Osteoblast (primary cell): ENCODE results near the gene MYOM3. TPM values are rescaled to one million over a fixed set of nuclear protein-coding genes. Genes with fewer than 3 reads are reported as not detected.

Experiments used
- DNase-seq: peaks from one replicate; pipeline ENCODE4 v3.0.0; 2011; ENCODE audit warnings: low spot score, mixed read lengths; ENCODE audit not compliant: insufficient read length; ENCODE audit errors: missing footprints
- H2AFZ ChIP-seq: 2 replicates; pipeline ENCODE4 v1.6.0; 2011; ENCODE audit warnings: mild to moderate bottlenecking, low read length
- H3K27ac ChIP-seq: 2 replicates; pipeline ENCODE4 v1.5.1; 2011; ENCODE audit warnings: mild to moderate bottlenecking, low read depth, low read length, moderate library complexity
- H3K27me3 ChIP-seq: 2 replicates; pipeline ENCODE4 v1.6.0; 2012; ENCODE audit warnings: mild to moderate bottlenecking, control low read depth, inconsistent platforms, low read length, moderate library complexity; ENCODE audit not compliant: insufficient read depth
- H3K36me3 ChIP-seq: 2 replicates; pipeline ENCODE4 v1.5.1; 2011; ENCODE audit warnings: mild to moderate bottlenecking, low read length, control low read depth, moderate library complexity; ENCODE audit not compliant: insufficient read depth
- H3K4me1 ChIP-seq: 2 replicates; pipeline ENCODE4 v1.5.1; 2011; ENCODE audit warnings: mild to moderate bottlenecking, low read length, control low read depth, moderate library complexity; ENCODE audit not compliant: insufficient read depth
- H3K4me2 ChIP-seq: 2 replicates; pipeline ENCODE4 v1.6.0; 2011; ENCODE audit warnings: mild to moderate bottlenecking, low read length; ENCODE audit not compliant: insufficient read depth
- H3K4me3 ChIP-seq: fragments of 200-600 bp; sonication (generic); 3 replicates; pipeline ENCODE4 v1.5.1; 2012; ENCODE audit warnings: mild to moderate bottlenecking, low read length, inconsistent platforms; ENCODE audit not compliant: insufficient read depth
- H3K79me2 ChIP-seq: 2 replicates; pipeline ENCODE4 v1.6.0; 2012; ENCODE audit warnings: mild to moderate bottlenecking, low read length, control low read depth, inconsistent platforms; ENCODE audit not compliant: insufficient read depth
- H3K9me3 ChIP-seq: 2 replicates; pipeline ENCODE4 v1.5.1; 2011; ENCODE audit warnings: low read depth, low read length, control low read depth
- H4K20me1 ChIP-seq: 2 replicates; pipeline ENCODE4 v1.6.0; 2012; ENCODE audit warnings: mild to moderate bottlenecking, low read length, control low read depth; ENCODE audit not compliant: insufficient read depth
- CTCF ChIP-seq: IDR thresholded peaks from 2 replicates; pipeline ENCODE4 v1.5.1; 2011; ENCODE audit warnings: mild to moderate bottlenecking, low read depth, low read length, moderate library complexity; ENCODE audit errors: extremely low read depth
- total RNA-seq: library from RNA; depleted of rRNA; stranded (reverse); fragments of >200 nt; gene quantifications from 2 replicates; pipeline ENCODE4 v1.2.3, GENCODE V29; 2012

MYOM3 gene
- total RNA-seq, 1 donor = under 0.01 TPM

DNA sequence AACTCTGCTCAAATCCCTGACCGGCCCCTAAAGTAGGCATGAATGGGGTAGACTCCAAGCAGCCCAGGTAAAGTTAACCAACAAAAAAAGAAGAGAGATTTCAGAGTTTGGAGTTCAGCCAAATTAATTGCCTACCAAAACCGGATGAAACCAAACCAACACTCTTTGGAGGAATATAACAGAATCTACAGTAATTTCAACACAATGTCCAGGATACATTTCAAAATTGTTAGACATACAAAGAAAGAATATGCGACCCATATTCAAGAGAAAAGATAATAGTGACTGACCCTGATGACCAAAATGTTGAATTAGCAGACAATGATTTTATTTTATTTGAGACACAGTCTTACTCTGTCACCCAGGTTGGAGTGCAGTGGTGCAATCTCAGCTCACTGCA lies 18.4 kb upstream of the MYOM3 start:
- no peak for TF ChIP-seq CTCF
- no peak overlapping the region for H2AFZ ChIP-seq
- H4K20me1 ChIP-seq = no peaks in the 10 kb centered on the region
- H3K27me3 ChIP-seq = no peaks in the 10 kb centered on the region
- no peaks in the 10 kb centered on the region for H3K79me2 ChIP-seq
- H3K4me1 ChIP-seq = peaks cover 3% of the 10 kb centered on the region
- no peak for DNase-seq
- no peaks in the 10 kb centered on the region for H3K36me3 ChIP-seq
- H3K4me2 ChIP-seq = no peak overlapping the region
- no peaks in the 10 kb centered on the region for H3K9me3 ChIP-seq
- H3K4me3 ChIP-seq = no peak overlapping the region
- no peak overlapping the region for H3K27ac ChIP-seq

GRCh38 chr1:24127801-24128363 lies 15.9 kb upstream of the MYOM3 start:
- H3K4me2 ChIP-seq = no peak overlapping the region
- no peak overlapping the region for H3K4me3 ChIP-seq
- no peak overlapping the region for H2AFZ ChIP-seq
- no peaks in the 10 kb centered on the region for H4K20me1 ChIP-seq
- H3K79me2 ChIP-seq = no peaks in the 10 kb centered on the region
- H3K27me3 ChIP-seq = no peaks in the 10 kb centered on the region
- no peak for DNase-seq
- no peak overlapping the region for H3K27ac ChIP-seq
- no peak for TF ChIP-seq CTCF
- no peaks in the 10 kb centered on the region for H3K36me3 ChIP-seq
- H3K9me3 ChIP-seq = no peaks in the 10 kb centered on the region
- H3K4me1 ChIP-seq = peaks cover 3% of the 10 kb centered on the region

DNA sequence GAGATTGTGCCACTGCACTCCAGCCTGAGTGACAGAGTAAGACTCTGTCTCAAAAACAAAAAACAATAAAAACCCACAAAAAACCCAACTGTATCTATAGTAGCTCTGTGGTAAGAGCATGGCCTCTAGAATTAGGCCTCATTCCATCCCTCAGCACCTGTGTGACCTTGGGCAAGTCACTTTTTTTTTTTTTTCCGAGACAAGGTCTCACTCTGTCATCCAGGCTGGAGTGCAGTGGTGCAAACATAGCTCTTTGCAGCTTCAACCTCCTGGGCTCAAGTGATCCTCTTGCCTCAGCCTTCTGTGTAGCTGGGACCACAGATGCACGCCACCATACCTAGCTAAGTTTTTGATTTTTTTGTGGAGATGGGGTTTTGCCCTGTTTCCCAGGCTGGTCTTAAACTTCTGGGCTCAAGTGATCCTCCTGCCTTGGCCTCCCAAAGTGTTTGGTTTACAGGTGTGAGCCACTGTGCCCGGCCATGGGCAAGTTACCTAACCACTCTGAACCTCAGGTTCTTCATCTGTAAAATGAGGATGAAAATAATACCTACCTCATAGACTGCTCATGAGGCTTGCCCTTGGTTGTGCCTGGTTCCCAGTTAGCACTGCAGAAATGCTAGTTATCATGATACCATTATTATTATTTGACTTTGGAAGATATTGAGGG lies 15.3 kb upstream of the MYOM3 start:
- H3K9me3 ChIP-seq = no peaks in the 10 kb centered on the region
- TF ChIP-seq CTCF = no peak
- H3K36me3 ChIP-seq = no peaks in the 10 kb centered on the region
- no peak for DNase-seq
- no peak overlapping the region for H3K27ac ChIP-seq
- no peaks in the 10 kb centered on the region for H3K79me2 ChIP-seq
- H3K27me3 ChIP-seq = no peaks in the 10 kb centered on the region
- H3K4me2 ChIP-seq = no peak overlapping the region
- peaks cover 3% of the 10 kb centered on the region for H3K4me1 ChIP-seq
- no peaks in the 10 kb centered on the region for H4K20me1 ChIP-seq
- H3K4me3 ChIP-seq = no peak overlapping the region
- H2AFZ ChIP-seq = no peak overlapping the region

- Histone ChIP-seq H3K36me3 (no peaks in the 10 kb centered on the region), H3K4me2 (peak overlapping the region; percentile 1), H2AFZ (peak overlapping the region; percentile 37), H3K27ac (no peak overlapping the region), H3K4me1 (peaks cover 3% of the 10 kb centered on the region), H3K79me2 (no peaks in the 10 kb centered on the region), H4K20me1 (no peaks in the 10 kb centered on the region), H3K27me3 (no peaks in the 10 kb centered on the region), H3K9me3 (no peaks in the 10 kb centered on the region), H3K4me3 (no peak overlapping the region)
- no peak for DNase-seq
- no peak for TF ChIP-seq CTCF
Measured at GRCh38 chr1:24126672-24127023, 14.7 kb upstream of the MYOM3 start.
